Fibroblast of skin of scalp (primary cell): Measurements from ENCODE around the gene AQP3.
"Not testable (repeated sequence)": the region's sequence is repeated elsewhere in the genome, so short reads cannot be mapped to it uniquely, and the experiment has no call there.

ENCODE experiments used
- DNase-seq: peaks from one replicate; pipeline ENCODE4 v3.0.0-alpha.2; 2013

Gene AQP3

GRCh38 chr9:33440204-33440603 lies 7.2 kb downstream of the AQP3 start:
- no peak for DNase-seq

- peak; percentile 34 for DNase-seq
These were observed 7.7 kb downstream of the AQP3 start for GRCh38 chr9:33439731-33440130.

- no peak for DNase-seq
These were observed 8.3 kb downstream of the AQP3 start for GRCh38 chr9:33438926-33439680.

- no peak for DNase-seq
These were observed 9.5 kb downstream of the AQP3 start for GRCh38 chr9:33437898-33438297.

DNA sequence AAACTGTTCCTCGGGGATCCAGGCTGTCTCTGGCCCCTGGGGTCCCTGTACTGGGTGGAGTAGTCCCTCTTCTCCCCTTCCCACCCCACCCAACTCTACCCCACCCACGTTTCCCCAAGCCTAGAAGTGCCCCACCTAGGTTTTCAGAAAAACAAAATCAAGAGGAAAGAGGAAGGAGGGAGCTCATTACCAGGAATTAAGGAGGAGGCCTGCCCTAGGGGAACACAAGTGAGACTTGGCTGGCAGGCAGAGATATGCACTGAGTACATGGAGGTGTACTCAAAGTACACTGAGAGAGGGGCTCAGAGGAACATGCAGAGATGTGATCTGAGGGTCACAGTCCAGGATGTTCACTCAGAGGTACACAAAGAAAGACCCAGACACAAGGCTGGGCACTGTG lies 10.2 kb downstream of the AQP3 start:
- no peak for DNase-seq

GRCh38 chr9:33436445-33436844 lies 10.9 kb downstream of the AQP3 start:
- no peak for DNase-seq

DNA sequence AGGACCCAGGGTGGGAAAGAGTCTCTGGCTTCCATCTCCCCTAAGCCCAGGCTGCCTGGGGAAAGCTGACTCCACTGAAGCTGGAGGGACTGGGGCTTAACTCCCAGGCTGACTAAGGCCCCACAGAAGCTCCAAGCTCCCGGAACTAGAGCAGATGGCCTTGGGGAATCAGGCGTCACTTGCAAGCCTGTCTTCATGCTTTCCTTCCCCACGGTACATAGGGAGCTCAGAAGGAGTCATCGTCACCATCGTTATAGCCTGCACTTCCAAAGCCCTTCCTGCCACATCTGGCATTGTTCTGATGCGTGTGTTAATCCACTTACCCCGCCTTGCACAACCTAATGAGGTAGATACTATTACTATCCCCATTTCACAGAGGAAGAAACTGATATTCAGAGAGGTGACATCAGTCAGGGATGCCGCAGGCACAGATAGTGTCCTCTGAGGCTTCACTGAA lies 11.5 kb downstream of the AQP3 start:
- peak; percentile 14 for DNase-seq

GRCh38 chr9:33434317-33435105 lies 12.9 kb downstream of the AQP3 start:
- DNase-seq, result no peak

- DNase-seq, result no peak
These were observed 13.5 kb downstream of the AQP3 start for GRCh38 chr9:33433871-33434270.

GRCh38 chr9:33431420-33431819 lies 16.0 kb downstream of the AQP3 start:
- no peak for DNase-seq

GRCh38 chr9:33430942-33431341 lies 16.5 kb downstream of the AQP3 start:
- no peak for DNase-seq

GRCh38 chr9:33429256-33429985 lies 18.0 kb downstream of the AQP3 start:
- no peak for DNase-seq

DNA sequence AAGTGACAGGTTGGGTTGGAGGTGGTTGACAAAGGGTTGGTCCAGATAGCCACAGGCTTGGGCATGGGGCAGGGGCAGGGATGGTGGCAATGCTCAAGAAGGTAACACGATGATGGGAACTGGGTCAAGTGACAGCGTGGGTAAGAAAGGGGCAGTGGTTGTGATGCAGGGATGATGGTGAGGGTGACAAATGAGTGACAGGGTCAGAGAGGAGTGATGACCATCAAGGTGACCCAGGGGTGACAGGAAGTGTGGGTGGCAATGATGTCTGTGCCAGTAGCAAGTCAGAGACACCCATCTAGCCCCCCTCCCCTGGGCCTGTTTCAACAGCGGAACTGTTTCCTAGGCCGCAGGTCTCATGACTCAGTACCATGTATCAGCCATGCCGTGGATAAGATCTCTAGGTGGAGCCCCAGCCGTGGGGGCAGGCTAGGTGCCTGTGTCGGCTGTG lies 20.5 kb downstream of the AQP3 start:
- no peak for DNase-seq

DNA sequence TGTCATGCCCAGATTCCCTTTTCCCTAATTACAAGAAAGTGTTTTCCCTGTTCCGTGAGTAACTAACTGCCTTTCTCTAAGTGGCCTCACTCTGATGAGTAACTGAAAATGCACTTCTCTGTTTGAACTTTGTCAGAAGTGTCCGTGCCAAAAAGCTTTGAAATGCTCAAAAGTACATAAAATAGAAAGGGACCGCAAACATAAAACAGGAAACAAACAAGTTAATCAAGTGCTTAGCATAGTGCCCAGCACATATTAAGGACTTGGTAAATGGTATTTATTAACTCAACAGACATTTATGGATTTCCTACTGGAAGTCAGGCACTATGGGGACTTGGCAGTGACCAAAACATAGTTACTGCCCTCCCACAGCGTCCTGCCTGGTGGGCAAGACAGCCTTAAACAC lies 22.3 kb downstream of the AQP3 start:
- no peak for DNase-seq

DNA sequence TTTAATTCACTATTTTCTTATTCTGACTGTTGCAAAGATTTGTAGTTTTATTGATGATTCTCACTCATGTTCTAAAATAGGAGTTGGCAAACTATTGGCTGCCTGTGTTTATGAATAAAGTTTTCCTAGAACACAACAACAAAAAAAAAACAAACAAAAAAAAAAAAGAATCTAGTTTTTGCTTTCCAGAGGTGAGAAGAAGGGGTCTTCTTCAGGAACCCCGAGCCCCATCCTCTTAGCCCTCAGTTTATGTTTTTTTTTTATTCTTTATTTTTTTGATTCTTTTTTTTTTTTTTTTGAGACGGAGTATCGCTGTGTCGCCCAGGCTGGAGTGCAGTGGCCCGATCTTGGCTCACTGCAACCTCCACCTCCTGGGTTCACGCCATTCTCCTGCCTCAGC lies 22.9 kb downstream of the AQP3 start:
- DNase-seq, result not testable (repeated sequence)

- not testable (repeated sequence) for DNase-seq
These were observed 23.4 kb downstream of the AQP3 start for GRCh38 chr9:33424043-33424442.

GRCh38 chr9:33419708-33420303 lies 27.6 kb downstream of the AQP3 start:
- no peak for DNase-seq

DNA sequence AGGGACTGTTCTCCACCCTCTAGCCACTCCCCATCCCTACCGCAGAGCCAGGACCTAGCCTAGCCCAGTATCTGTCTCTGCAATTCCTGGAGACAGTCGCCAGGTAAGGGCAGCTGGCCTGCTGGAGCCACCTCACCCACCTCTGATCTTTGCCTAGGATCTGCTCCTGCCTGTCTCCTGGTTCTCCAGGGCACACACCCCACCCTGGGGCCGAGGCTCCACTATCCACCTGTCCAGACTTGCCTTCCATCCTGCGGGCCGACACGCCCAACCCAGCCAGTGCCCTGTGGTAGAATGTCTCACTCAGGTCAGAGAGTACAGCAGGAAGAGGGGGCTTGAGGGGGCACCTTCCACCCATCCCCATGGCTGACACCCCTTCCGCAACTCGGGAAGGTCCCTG lies 29.3 kb downstream of the AQP3 start:
- no peak for DNase-seq

GRCh38 chr9:33416996-33417395 lies 30.4 kb downstream of the AQP3 start:
- DNase-seq, result no peak

GRCh38 chr9:33415501-33416038 lies 31.8 kb downstream of the AQP3 start:
- DNase-seq, result peak; percentile 29

DNA sequence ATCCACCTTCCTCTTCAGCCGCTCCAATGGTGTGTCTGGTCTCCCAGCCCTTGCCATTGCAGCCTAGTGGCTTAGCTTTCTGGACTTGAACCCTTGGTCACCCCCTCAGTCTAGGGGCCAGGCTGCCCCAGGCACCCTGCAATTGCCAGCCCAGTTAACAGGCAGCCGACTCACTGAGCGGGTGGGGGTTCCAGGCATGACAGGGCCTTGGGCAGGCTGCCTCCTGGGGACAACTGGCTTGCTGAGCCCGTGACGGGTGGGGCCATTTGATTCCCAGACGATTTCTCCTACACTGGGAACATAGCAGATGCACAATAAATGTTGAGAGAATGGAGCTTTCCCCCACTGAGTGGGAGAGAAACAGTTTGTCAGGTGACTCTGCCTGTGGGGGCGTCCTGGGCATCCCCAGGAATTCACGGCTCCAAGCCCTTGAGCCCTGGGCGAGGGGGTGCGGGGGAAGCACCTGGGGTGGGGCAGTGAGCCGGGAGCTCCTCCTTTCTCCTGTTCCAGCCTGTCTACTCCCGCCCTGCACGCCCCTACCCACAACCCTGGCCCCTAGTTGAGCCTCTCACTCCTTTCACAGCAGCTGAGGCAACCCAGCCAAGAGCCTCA lies 32.4 kb downstream of the AQP3 start:
- no peak for DNase-seq

- DNase-seq, result no peak
These were observed 33.1 kb downstream of the AQP3 start for GRCh38 chr9:33414268-33414667.
